ENCODE measurements around the gene FBP2. TPM values are rescaled to one million over a fixed set of nuclear protein-coding genes. Genes with fewer than 3 reads are reported as not detected.
"Not testable (repeated sequence)": the region's sequence is repeated elsewhere in the genome, so short reads cannot be mapped to it uniquely, and the experiment has no call there.

Gene FBP2
- total RNA-seq, 2 experiments from 2014 or later: not detected

GRCh38 chr9:94600715-94601114 lies 7.1 kb upstream of the FBP2 start:
- H3K4me3 Mint-ChIP-seq: no peak overlapping the region
- peaks cover 7% of the 10 kb centered on the region for H3K4me1 Mint-ChIP-seq (ENCODE audit: low read depth)
- ChIA-PET POLR2A (no interaction called here), CTCF (no interaction called here)
- no peak overlapping the region for H3K27ac Mint-ChIP-seq
- no peaks in the 10 kb centered on the region for H3K27me3 ChIP-seq (ENCODE audit: control insufficient read depth in 1 of 2, insufficient read depth in 2 of 2, low read length in 2 of 2)
- intact Hi-C loops (cut with DNase I, micrococcal nuclease): no loop called here
- peaks cover 5% of the 10 kb centered on the region for H3K4me1 ChIP-seq (ENCODE audit: insufficient read depth, low read length)
- DNase-seq (no peak), ATAC-seq (ENCODE audit: poor library complexity) (no peak)
- no peak for TF ChIP-seq CTCF (IDR thresholded peaks at IDR 0.05)
- no peaks in the 10 kb centered on the region for H3K9me3 ChIP-seq (ENCODE audit: control insufficient read depth in 1 of 2, insufficient read depth in 1 of 2, low read length in 2 of 2)
- H3K9me3 Mint-ChIP-seq: no peaks in the 10 kb centered on the region
- H3K36me3 ChIP-seq (ENCODE audit: insufficient read depth, low read length): no peaks in the 10 kb centered on the region
- H3K27me3 Mint-ChIP-seq: peaks cover 5% of the 10 kb centered on the region
- no peak overlapping the region for H3K4me3 ChIP-seq (ENCODE audit: low read length)
- no peaks in the 10 kb centered on the region for H3K36me3 Mint-ChIP-seq (ENCODE audit: low read depth)
- no peak overlapping the region for H3K27ac ChIP-seq (ENCODE audit: low read depth in 1 of 2, low read length in 2 of 2)

GRCh38 chr9:94600258-94600657 lies 6.6 kb upstream of the FBP2 start:
- peaks cover 7% of the 10 kb centered on the region for H3K27me3 Mint-ChIP-seq
- H3K27ac ChIP-seq (ENCODE audit: low read depth in 1 of 2, low read length in 2 of 2): no peak overlapping the region
- no peak for TF ChIP-seq CTCF (IDR thresholded peaks at IDR 0.05)
- H3K4me1 ChIP-seq (ENCODE audit: insufficient read depth, low read length): peaks cover 5% of the 10 kb centered on the region
- H3K36me3 ChIP-seq (ENCODE audit: insufficient read depth, low read length): no peaks in the 10 kb centered on the region
- no peaks in the 10 kb centered on the region for H3K9me3 ChIP-seq (ENCODE audit: control insufficient read depth in 1 of 2, insufficient read depth in 1 of 2, low read length in 2 of 2)
- no peaks in the 10 kb centered on the region for H3K9me3 Mint-ChIP-seq
- no peak overlapping the region for H3K4me3 ChIP-seq (ENCODE audit: low read length)
- ATAC-seq (ENCODE audit: poor library complexity) (no peak), DNase-seq (no peak)
- no peaks in the 10 kb centered on the region for H3K36me3 Mint-ChIP-seq (ENCODE audit: low read depth)
- POLR2A ChIA-PET: no interaction called here
- no peaks in the 10 kb centered on the region for H3K27me3 ChIP-seq (ENCODE audit: control insufficient read depth in 1 of 2, insufficient read depth in 2 of 2, low read length in 2 of 2)
- peaks cover 7% of the 10 kb centered on the region for H3K4me1 Mint-ChIP-seq (ENCODE audit: low read depth)
- H3K4me3 Mint-ChIP-seq: no peak overlapping the region
- intact Hi-C loops (cut with DNase I, micrococcal nuclease): no loop called here
- H3K27ac Mint-ChIP-seq: no peak overlapping the region
- CTCF ChIA-PET: no interaction called here

GRCh38 chr9:94599102-94599501 lies 5.5 kb upstream of the FBP2 start:
- no peak overlapping the region for H3K27ac ChIP-seq (ENCODE audit: low read depth in 1 of 2, low read length in 2 of 2)
- H3K9me3 Mint-ChIP-seq: no peaks in the 10 kb centered on the region
- peaks cover 5% of the 10 kb centered on the region for H3K4me1 ChIP-seq (ENCODE audit: insufficient read depth, low read length)
- no peak overlapping the region for H3K4me3 ChIP-seq (ENCODE audit: low read length)
- no peaks in the 10 kb centered on the region for H3K36me3 ChIP-seq (ENCODE audit: insufficient read depth, low read length)
- intact Hi-C loops (cut with DNase I, micrococcal nuclease): no loop called here
- no peak for TF ChIP-seq CTCF (IDR thresholded peaks at IDR 0.05)
- H3K36me3 Mint-ChIP-seq (ENCODE audit: low read depth): no peaks in the 10 kb centered on the region
- H3K27me3 ChIP-seq (ENCODE audit: control insufficient read depth in 1 of 2, insufficient read depth in 2 of 2, low read length in 2 of 2): no peaks in the 10 kb centered on the region
- peaks cover 16% of the 10 kb centered on the region for H3K27me3 Mint-ChIP-seq
- H3K27ac Mint-ChIP-seq: no peak overlapping the region
- ChIA-PET CTCF (no interaction called here), POLR2A (no interaction called here)
- no peak for ATAC-seq (ENCODE audit: poor library complexity)
- H3K4me3 Mint-ChIP-seq: no peak overlapping the region
- H3K4me1 Mint-ChIP-seq (ENCODE audit: low read depth): peaks cover 7% of the 10 kb centered on the region
- DNase-seq: no peak
- no peaks in the 10 kb centered on the region for H3K9me3 ChIP-seq (ENCODE audit: control insufficient read depth in 1 of 2, insufficient read depth in 1 of 2, low read length in 2 of 2)

GRCh38 chr9:94592683-94593082 lies 941 bp downstream of the FBP2 start:
- H3K4me1 Mint-ChIP-seq (ENCODE audit: low read depth); H3K4me3 ChIP-seq (ENCODE audit: low read length); H3K36me3 ChIP-seq (ENCODE audit: insufficient read depth, low read length); CTCF ChIA-PET; POLR2A ChIA-PET; ATAC-seq (ENCODE audit: poor library complexity); intact Hi-C loops (cut with DNase I, micrococcal nuclease); H3K27ac ChIP-seq (ENCODE audit: low read depth in 1 of 2, low read length in 2 of 2); H3K9me3 ChIP-seq (ENCODE audit: control insufficient read depth in 1 of 2, insufficient read depth in 1 of 2, low read length in 2 of 2); H3K27me3 ChIP-seq (ENCODE audit: control insufficient read depth in 1 of 2, insufficient read depth in 2 of 2, low read length in 2 of 2); H3K36me3 Mint-ChIP-seq (ENCODE audit: low read depth); H3K9me3 Mint-ChIP-seq; H3K4me1 ChIP-seq (ENCODE audit: insufficient read depth, low read length); H3K4me3 Mint-ChIP-seq; DNase-seq; H3K27ac Mint-ChIP-seq: not testable (repeated sequence)
- peaks cover 50% of the 10 kb centered on the region for H3K27me3 Mint-ChIP-seq

Data from CD4-positive, alpha-beta T cell (primary cell).